HTR-8/SVneo (cell line): ENCODE measurements around the gene HOXD10.

Experiments used
- DNase-seq: peaks from one replicate; pipeline ENCODE4 v3.0.0; 2011; ENCODE audit warnings: low spot score, mixed read lengths; ENCODE audit not compliant: insufficient read length
- FAIRE-seq: peaks from 2 replicates; lab custom pipeline; 2011; peaks lifted over from hg19 to GRCh38; lab: Jason Lieb, UNC

Gene HOXD10

DNA sequence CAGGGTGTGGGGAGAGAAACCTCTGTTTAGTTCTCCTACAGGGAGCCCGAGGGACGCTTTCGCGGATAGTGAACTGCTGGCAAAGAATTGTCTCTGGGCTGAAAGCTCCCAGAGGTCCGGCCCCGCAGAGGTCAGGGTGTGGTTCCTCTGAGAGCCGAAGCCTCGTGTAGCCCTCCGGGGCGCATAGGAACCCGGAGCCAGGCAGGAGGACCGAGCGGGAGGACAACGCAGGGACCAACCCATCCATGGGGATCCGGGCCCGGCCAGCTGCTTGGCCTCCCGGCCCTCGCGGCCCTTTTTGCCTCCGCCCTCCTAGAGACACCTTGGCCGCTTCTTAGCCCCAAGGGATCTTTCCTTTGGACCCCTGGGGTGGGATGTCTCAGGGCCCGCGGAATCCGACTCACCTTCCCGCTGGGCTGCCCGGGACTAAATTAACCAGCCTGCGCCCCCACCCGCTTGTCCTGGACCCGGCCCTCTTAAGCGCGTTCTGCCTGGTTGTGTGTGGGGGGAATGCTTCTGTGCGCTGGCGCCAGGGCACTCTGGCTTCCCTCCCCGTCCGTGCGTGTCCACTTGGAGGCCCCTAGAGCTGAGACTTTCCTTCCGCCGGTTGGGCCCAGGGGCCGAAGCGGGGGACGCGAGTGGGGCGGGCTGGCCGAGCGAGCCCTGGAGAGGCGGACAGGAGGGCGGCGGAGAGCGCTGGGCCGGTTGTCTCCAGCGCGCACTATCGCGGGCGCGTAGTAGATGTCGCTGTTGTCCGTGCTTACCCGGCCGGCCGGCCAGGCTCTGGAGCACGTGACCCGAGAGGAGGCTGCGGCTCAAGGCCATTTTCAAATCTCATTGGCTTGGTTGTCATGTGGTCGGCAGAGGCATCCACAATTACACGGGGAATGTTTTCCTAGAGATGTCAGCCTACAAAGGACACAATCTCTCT, at the start of gene HOXD10:
Gene HOXD10 (plus strand): TSS at position 896 of the 931 bp plus-strand sequence. CDS start 56 bp downstream, outside the sequence.
- FAIRE-seq (no peak), DNase-seq (no peak)

DNA sequence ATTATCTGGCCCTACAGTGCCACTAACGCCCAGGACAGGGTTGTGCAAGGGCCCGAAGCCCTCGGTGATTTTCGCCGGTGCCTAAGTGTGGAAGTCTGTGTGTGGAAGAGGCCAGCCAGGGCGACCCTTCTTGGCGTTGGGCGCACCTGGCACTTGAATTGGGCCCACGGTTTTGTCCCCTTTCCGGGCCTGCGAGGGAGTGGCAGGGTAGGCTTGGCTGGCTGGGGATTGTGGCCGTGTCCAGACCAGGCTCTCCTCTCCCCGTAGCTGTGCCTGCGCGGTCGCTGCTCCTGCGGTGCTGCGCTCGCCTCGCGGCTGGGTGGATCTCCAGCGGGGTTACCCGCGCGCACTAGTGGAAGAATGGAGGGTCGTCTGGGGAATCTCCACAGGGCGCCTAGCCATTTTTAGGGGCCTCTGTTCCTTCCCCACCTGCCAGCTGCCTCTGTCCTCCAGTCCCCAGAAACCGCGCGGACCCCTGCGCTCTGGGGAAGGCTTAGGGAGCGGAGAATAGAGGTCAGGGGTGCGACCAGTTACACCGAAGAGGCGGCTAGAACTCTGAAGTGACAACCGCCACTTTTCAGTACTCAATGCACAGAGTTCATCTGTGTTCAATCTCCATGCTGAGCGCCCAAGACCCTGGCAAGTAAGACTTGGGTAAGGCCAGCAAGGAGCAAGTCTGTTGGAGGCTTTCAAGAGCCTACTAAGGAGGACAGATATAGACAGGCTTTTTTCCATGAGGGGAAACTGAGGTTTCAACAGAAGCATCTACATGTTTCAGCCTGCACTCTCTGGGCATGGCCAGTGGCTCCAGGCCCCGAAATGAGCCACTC, 48.8 kb upstream of the HOXD10 start:
- no peak for DNase-seq
- FAIRE-seq: no peak

DNA sequence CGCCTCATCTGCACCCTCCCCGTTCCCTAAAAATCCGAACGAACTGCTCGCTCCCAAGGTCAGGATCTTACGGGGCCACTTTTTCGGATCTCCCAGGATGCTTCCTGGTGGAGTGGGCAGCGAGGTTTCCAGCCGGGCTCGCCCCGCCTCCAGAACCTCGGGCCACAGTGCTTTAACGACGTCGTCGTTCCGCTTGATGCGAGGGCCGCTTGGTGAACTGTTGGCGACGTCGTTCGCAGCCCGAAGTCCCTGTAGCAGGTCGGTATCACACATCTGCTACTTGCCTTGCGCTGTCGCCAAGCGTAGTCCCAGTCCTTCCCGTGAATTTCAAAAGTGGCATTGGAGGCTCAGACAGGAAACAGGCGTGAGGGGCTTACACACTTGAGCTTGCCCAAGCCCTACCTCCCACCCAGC, 48.2 kb upstream of the HOXD10 start:
- FAIRE-seq (no peak), DNase-seq (no peak)

DNA sequence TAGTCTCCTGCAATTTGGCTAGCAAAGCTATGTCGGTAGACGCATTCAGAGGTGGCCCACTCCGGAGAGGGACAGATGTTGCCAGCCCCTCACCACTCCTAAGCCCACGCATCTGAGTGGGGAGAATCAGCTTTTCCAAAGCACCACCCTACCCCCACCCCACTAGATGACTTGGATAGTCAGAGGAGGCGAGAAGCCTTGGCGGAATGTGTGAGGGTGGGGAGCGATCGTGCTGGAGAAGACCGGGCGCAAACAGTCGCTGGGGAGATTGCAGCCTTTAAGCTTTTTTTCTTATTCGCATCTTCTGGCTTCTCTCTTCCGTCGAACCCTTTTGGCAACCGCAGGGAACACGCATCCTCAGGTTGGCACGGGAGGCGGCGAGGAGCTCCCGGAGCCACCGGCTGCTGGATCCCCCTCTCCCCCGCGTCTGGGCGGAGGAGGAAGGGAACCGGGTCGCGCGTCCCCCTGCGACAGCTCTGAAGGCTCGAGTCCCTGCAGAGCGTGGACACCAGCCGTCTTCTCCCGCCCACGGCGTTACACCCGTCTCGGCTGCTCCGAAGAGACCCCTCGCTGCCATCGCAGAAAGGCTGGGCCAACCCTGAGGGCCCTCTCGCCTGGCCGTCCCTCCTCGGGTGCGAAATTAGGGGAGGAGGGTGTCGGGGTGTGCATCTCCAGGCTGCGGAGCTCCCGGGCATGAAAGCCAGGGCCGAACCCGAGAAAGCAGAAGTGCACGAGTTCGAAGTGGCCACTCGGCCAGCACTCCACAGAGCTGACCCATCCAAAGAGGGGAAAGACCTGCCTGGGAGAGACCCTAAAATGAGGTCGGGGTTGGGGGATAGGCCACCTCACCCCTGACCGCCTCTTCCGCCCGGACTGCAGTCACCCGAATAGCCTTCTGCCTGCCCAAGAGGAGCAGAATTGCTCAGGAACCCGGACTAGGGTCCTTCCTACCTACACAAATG, 45.0 kb upstream of the HOXD10 start:
- FAIRE-seq: no peak
- no peak for DNase-seq

DNA sequence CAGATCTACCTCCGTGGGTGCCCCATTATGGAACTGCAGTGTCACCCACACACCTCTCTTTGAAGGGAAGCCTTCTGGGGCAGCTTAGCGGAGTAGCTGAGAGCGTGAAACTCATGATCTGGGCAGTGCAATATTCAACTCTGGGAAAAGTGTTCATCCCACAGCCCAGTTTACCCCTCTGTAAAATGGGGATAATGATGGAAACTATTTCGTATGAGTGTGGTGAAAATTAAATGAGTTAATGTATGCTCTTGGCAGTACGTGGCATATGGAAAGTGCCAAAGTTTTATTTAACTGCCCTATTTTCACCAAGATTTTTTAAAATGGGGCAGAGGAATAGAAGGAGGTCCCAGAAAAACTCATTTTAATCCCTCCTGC, 44.3 kb upstream of the HOXD10 start:
- DNase-seq (no peak), FAIRE-seq (no peak)

DNA sequence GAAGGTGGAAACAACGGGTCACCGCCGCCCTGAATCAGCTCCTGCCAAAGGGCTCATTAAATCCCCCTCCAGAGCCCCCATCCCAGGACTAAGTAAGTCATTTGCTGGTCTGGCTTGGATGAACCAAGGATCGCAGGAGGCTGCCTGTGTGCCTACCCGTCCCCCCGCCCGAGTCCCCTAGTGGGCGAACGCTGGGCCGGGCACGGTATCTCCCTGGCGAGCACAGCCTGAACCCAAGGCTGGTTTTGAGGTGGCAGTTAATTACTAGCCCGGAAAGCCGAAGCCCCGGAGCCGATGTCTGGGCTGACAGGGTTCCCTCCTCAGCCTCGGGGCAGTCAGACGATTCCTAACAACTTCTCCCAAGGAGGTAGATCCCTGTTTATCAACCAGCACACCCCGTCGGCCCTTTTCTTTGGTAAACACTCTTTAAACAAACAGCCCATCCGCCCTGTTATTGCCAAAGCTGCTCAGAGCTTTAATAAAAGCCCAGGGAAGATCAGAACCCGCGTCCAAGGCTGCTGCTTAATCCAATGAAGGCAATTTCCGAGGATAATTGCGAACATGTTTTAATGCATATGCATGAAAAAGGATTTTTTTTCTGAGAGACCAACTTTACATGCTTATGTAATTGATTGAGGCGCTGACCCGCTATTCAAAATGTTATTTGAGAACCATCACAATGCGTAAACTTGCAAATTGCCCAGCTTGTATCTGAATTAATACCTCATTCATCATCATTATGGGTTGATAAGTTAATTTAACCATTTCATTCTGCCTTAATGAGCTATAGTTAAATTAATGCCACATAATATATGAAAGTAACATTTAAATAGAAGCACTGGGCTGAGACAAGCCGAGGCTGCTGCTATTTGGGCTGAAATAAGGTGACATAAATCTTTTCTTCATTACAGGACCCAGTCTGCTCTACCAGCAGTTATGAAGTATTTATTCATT, 43.4 kb upstream of the HOXD10 start:
- DNase-seq: no peak
- FAIRE-seq: no peak

DNA sequence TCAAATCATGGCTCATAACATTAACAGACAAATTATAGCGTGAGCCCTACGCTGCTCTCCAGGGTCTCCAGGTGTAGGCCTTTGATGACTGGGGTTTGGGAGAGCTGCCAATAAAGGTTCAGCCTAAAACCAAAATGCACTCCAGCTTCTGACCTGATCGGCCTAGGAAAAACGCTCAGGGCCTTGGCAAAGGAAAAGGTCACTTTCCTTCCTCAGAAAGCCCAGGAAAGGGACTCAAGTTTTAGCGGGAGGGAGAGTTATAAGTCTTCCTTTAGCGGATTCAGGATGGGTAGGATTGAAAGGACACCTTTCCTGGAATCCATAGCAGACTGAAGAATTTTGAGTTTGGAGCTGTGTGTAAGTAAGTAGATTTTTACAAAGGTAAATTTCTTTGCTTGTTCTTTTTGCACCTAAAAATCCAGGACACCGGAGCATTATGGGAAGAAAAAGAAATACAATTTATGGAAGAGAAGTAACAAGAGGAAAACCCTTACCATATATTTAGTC, 41.6 kb upstream of the HOXD10 start:
- FAIRE-seq: no peak

DNA sequence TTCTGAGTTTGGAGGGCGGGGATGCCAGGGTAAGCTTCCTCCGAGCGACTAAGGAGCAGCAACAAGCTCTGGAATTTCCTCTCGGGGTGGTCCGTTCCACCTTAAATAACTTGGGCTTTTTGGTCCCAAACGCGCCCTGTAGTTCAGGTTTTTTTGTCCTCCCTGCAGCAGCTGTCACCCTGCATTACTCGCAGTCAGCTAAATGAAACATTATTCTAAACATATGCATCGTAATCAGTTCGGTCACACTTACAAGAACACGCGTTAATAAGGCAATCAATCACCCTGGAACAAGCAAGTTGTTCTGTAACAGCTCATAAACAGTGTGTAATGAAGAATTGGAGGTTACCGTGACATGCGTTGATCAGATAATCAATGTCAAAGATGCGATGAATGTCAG, 41.1 kb upstream of the HOXD10 start:
- DNase-seq: no peak
- FAIRE-seq: peak; percentile 9

More for the DNA sequence above, 41.6 kb upstream of the HOXD10 start:
- DNase-seq: no peak

DNA sequence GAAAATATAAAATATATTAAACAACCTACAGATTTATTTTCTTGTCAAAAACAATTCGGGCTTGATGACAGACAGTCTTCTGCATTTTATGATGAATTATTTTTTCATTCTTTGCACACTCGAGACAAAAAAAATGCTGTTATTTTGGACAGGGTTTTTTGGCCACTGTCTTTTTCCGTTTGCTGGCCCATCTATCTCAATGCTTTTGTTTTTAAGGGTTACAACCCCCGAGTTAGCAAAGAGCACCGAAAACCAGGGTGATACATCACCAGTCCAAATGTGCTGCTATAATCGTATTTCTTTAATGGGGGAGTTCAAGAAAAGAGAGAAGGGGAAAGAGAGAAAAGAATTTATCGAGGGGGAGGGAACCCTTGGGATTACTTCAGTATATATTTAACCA, 40.5 kb upstream of the HOXD10 start:
- FAIRE-seq: no peak
- DNase-seq: no peak

DNA sequence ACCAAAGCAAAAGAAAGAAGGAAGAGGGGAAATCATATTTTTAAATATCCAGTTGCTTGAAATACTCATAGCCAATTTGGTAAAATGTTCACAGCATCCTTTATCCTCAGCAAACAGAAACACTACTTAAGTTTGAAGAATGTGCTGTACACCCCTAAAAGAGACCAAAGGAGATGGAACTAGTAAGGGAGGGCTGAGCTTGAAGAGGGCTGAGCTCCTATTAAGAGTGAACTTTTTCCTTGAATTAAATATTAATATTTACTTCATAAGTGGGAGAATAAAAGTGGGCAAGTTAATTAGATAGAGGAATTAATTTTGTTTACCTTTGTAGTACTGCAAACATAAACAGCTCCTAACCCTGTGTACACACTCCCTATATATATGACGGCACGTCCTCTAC, 39.8 kb upstream of the HOXD10 start:
- DNase-seq: no peak
- FAIRE-seq: no peak

DNA sequence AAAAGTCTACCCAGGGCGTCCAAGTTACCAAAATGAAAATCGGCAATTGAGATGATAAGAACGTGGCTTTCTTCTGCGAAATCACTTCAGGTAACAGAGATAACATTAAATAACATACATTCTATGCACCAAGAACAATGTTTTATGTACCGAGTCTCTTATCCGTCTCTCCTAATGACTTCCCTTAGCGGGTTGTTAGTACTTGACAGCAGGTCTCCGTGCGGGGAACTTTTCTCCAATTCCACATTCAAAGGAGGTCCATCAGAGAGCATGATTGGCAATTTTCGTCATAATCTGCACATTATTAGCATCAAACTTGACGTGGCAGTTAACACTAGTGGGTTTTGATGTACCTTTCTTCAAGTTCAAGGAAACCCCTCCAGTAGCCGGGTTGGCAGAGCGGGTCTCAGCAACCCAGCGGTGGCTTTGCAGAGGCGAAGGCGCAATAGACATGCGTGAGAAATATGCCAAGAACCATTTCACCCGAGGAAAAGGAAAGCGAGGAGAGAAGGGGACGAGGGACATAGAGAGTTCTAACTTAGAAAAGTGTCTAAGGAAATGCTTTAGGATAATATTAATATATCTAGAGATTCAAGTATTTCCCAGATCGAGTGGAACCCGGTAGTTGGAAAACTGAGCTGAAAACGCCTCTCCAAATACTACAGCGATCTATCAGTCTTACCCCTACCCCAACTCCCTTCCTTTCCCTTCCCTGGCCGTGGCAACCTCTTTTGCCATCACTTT, 37.9 kb upstream of the HOXD10 start:
- no peak for DNase-seq
- no peak for FAIRE-seq

DNA sequence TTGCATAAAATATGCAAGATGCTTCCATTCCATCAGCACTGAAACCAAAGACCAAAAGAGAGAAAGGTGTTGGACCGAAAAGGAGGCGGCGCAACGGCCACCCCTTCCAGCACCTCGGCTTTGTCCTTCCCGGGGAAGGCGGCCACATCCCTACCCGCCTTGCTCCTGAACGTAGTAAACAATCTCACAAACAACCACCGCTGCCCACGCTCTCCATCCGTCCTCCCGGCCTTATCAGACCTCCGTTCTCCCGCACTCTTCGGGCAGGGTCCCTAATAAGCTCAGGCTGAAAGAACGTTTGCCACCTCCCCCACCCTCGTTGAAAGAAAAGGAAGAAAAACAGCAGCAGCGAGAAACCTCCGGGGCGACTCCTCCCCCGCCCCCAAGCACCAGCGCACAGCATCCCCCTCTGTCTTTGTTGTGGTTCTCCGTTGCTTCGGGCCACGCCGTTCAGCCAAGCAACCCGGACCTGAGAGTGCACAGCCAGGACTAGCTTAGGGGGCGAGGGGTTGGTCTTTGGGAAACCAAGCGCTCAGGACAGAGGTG, 37.2 kb upstream of the HOXD10 start:
- FAIRE-seq: no peak

DNA sequence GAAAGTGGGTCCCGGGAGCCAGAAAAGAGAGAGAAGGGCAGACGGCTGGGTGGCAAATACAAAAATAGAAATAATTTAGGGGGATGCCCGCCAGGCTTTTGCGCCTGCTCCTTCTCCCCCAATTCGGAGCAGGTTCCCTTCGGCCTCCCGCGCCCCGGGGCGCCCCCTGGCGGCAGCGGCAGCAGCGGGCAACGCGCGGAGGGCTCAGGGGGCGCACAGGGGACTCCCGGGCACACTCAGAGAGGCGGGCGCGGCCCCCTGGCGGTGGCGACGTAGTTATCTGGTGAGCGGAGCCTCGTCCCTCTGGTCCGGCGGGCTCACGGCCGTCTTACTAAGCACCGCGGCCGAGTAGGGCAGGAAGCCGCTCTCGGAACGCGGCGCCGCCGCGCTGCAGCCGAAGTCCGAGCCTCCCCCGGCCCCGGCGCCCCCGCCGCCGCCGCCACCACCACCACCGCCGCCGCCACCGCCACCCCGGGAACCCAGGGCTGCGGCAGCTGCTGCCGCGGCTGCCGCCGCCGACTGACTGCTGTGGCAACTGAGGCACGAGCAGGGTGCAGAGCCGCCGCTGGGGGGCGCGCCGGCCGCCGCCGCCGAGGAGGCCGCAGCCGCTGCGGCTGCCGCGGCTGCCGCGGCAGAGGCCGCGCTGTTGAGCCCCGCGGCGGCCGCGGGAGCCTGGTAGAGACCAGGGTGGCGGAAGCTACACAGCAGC, 36.6 kb upstream of the HOXD10 start:
- no peak for FAIRE-seq
- DNase-seq: peak; percentile 72

More for the DNA sequence above, 37.2 kb upstream of the HOXD10 start:
- DNase-seq: no peak

DNA sequence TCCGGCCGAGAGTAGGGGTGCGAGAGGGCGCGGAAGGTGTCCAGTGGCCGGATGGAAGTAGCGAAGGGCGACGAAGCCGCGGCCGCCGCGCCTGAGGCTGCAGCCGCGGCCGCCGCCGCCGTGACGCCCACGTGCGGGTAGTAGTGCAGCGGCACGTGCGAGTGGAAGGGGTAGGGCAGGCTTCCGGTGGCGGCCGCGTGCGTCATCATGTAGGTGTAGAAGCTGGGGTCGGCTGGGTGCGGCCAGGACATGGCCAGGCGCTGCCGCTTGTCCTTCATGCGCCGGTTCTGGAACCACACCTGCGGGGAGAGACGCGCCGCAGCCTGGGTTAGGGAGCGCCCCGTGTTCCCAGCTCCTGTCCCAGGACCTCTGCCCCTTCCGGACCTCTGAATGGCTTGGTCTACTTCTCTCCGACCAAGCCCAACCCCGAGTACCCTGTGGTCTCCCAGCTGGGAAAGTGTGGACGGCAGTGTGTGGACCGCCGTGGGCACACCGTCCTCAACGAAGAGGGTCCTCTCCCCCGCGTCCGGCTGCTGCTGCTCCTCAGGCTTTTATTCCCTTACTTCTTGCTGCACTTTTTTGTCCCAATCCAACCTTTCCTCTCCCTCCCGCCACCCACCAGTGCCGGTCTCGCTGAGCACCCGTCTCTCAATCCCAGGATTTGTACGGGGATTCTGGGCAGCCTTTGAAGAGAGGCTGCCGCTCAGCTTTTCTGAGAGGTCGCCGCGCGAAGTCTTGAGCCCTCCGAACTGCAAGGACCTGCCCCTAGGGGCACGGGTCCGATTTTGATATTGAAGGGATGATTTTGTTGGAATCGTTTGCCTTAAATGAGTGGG, 35.8 kb upstream of the HOXD10 start:
- no peak for FAIRE-seq
- no peak for DNase-seq

DNA sequence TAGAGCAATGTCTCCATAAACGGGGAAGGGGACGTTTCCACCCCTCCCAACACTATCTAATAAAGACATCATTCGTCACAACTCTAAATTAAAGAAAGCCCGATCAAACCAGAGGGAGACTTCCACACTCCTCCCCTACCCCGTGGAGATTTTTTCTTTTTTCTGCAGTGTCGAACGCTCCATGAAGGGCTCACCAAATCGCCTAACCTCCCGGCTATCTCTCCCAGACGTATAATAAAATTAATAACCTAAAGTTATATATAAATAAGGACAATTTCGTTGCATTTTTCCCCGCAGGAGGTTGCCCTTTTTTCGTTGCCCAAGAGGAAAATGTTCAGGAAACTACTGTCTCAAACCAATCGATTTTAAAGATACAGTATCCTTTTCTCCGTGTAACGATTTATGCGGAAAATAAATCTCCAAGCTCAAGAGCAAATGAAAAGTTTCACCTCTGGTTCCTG, 35.2 kb upstream of the HOXD10 start:
- FAIRE-seq (no peak), DNase-seq (no peak)

DNA sequence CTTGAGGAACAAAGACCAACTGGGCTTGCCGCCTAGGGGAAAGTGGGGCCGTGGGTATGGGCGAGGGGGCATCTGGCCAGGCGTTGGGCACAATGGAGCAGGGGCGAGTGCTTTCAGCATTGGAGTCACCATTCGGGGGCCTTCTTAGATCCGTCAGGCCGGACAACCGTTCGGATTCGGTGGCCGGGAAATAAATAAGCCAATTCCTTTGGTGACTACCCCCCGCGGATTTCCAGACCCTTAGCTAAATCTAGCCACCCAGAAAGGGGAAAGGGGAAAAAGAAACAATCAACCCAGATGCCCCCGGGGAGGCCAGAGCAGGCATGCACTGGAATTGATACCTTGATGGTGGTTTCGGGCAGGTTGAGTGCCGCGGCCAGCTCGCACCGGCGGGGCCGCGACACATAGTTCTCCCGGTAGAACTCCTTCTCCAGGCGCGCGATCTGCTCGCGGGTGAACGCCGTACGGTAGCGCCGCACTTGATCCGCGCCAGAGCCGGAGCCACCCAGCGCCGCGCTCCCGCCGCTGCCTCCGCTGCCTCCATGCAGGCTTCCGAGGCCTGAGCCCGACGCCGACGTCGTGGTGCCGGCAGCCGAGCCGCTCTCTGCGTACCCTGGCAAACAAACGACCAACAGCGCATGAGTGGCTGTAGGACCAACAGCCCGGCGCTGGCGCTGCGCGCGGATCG, 34.6 kb upstream of the HOXD10 start:
- DNase-seq (no peak), FAIRE-seq (no peak)
